ENCODE measurements around the gene ATP2C2.

ATP2C2 gene

DNA sequence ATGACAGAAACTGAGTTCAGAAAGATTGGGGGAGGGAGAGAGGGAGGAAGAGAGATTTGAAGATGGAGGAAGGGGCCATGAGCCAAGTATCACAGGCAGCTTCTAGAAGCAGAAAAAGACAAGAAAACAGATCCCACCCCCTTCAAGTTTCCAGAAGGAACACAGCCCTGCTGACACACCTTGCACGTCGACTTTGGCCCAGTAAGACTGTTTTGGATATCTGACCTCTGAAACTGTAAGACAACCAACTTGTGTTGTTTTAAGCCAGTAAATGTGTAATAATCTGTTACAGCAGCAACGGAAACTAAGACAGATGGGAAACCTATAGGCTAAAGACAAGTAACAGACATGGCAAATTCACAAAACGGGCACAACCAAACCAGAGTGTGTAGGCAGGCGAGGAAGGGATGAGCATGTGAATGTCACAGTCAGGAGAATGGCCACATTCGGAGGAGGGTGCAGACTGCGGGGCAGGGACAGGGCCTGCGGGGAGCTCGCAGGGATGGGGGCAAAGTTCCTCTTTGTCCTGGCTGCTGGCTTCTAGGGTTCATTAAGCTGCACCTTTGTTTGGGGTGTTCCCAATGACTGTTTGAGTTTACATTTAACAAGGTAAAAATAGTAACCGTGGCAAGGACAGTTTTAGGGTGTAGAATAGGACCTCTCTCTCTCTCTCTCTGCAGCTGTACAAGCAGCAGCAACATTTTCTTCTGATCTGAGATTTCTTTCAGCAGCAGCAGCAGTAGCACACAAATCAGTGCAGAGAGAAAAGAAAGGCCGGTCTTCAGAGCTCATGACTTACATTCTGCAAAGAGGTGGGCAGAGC, 18.3 kb upstream of the ATP2C2 start:
- H3K27me3 Mint-ChIP-seq = peaks cover 26% of the 10 kb centered on the region
- no peak for DNase-seq (ENCODE audit: low spot score in 2 of 2)
- H3K27ac Mint-ChIP-seq = no peak overlapping the region
- no peaks in the 10 kb centered on the region for H3K36me3 Mint-ChIP-seq
- no peaks in the 10 kb centered on the region for H3K9me3 Mint-ChIP-seq
- H3K4me1 Mint-ChIP-seq = no peaks in the 10 kb centered on the region
- H3K4me3 Mint-ChIP-seq = no peak overlapping the region
- no peak for ATAC-seq (ENCODE audit: low read depth)

DNA sequence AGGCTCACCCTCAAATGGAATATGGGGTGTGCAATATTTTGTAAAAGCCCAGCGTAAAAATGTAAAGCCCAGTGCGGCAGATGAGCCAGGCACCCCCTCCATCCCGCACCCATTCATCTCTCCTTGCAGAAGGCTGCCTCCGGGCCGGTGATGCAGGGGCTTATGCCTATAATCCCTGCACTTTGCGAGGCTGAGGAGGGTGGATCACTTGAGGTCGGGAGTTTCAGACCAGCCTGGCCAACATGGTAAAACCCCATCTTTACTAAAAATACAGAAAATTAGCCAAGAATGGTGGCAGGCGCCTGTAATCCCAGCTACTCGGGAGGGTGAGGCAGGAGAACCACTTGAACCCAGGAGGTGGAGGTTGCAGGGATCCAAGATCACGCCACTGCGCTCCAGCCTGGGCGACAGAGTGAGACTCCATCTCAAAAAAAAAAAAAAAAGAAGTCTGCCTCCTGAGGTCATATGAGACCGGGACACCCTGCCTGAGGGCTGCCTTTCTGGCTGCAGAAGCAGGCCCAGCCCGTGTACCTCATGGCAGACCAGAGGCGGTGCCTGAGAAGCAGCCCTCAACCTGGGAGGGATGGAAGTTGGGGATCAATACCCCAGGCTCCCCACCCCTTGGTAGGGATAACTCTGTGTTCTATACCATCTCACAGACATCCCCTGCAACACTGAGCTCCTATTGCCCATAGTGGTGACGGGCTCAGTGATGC, 17.5 kb upstream of the ATP2C2 start:
- no peak overlapping the region for H3K4me3 Mint-ChIP-seq
- H3K36me3 Mint-ChIP-seq = no peaks in the 10 kb centered on the region
- no peak for DNase-seq (ENCODE audit: low spot score in 2 of 2)
- no peaks in the 10 kb centered on the region for H3K4me1 Mint-ChIP-seq
- no peak for ATAC-seq (ENCODE audit: low read depth)
- H3K9me3 Mint-ChIP-seq = no peaks in the 10 kb centered on the region
- H3K27me3 Mint-ChIP-seq = peaks cover 27% of the 10 kb centered on the region
- H3K27ac Mint-ChIP-seq = no peak overlapping the region

GRCh38 chr16:84351630-84352029, 16.7 kb upstream of the ATP2C2 start:
- Mint-ChIP-seq H3K9me3 (no peaks in the 10 kb centered on the region), H3K4me1 (no peaks in the 10 kb centered on the region), H3K4me3 (no peak overlapping the region), H3K36me3 (no peaks in the 10 kb centered on the region), H3K27ac (no peak overlapping the region), H3K27me3 (peaks cover 25% of the 10 kb centered on the region)
- DNase-seq (ENCODE audit: low spot score in 2 of 2) (no peak), ATAC-seq (ENCODE audit: low read depth) (no peak)

DNA sequence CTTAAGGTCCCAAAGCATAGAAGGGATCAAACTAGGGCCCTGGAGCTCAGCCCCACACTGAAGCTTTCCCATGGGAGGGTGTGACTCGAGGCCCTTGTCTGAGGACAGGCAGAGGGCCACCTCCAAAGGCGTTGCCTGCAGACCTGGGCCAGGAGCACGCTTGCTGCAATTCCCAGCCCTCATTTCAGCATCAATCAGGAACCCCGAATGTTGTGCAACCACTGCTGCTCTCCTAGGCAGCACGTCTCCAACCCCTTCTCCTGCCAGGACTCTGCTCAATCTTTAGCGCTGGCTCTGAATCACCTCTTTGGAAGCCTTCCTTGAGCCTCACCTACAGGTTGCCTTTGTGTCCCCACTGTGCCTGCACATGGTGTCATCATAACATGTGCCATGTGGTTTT, 14.0 kb upstream of the ATP2C2 start:
- H3K4me1 Mint-ChIP-seq = no peaks in the 10 kb centered on the region
- no peaks in the 10 kb centered on the region for H3K9me3 Mint-ChIP-seq
- ATAC-seq (ENCODE audit: low read depth) (no peak), DNase-seq (ENCODE audit: low spot score in 2 of 2) (no peak)
- no peak overlapping the region for H3K27ac Mint-ChIP-seq
- no peak overlapping the region for H3K4me3 Mint-ChIP-seq
- peaks cover 25% of the 10 kb centered on the region for H3K27me3 Mint-ChIP-seq
- H3K36me3 Mint-ChIP-seq = no peaks in the 10 kb centered on the region

GRCh38 chr16:84355149-84355548, 13.2 kb upstream of the ATP2C2 start:
- Mint-ChIP-seq H3K4me1 (no peaks in the 10 kb centered on the region), H3K27me3 (peaks cover 18% of the 10 kb centered on the region), H3K4me3 (no peak overlapping the region), H3K27ac (no peak overlapping the region), H3K36me3 (no peaks in the 10 kb centered on the region), H3K9me3 (no peaks in the 10 kb centered on the region)
- ATAC-seq (ENCODE audit: low read depth) (no peak), DNase-seq (ENCODE audit: low spot score in 2 of 2) (no peak)

DNA sequence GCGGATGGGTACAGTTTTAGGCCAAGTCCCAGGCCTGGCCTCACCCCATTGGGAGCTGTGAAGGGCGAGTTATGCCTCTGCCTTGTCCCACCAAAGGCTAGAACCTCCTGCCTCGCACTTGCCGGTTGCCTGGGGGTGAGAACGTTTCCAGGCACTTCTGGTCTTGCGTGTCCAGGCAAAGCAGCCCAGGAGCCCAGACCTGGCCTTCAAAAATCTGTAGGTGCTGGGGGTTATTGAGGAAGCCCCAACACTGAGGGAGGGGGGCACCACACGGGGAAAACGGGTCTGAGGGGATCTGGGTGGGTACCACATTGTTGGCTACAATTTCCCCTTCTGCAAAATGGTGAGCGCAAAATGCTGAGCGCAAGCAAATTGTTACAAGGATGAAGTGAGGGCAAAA, 12.2 kb upstream of the ATP2C2 start:
- no peak overlapping the region for H3K4me3 Mint-ChIP-seq
- H3K36me3 Mint-ChIP-seq = no peaks in the 10 kb centered on the region
- H3K27ac Mint-ChIP-seq = no peak overlapping the region
- no peaks in the 10 kb centered on the region for H3K4me1 Mint-ChIP-seq
- peaks cover 18% of the 10 kb centered on the region for H3K27me3 Mint-ChIP-seq
- DNase-seq (ENCODE audit: low spot score in 2 of 2) (no peak), ATAC-seq (ENCODE audit: low read depth) (no peak)
- no peaks in the 10 kb centered on the region for H3K9me3 Mint-ChIP-seq

GRCh38 chr16:84356591-84357116, 11.7 kb upstream of the ATP2C2 start:
- DNase-seq (ENCODE audit: low spot score in 2 of 2) (no peak), ATAC-seq (ENCODE audit: low read depth) (no peak)
- Mint-ChIP-seq H3K27ac (no peak overlapping the region), H3K36me3 (no peaks in the 10 kb centered on the region), H3K4me3 (no peak overlapping the region), H3K9me3 (no peaks in the 10 kb centered on the region), H3K27me3 (peaks cover 18% of the 10 kb centered on the region), H3K4me1 (no peaks in the 10 kb centered on the region)

DNA sequence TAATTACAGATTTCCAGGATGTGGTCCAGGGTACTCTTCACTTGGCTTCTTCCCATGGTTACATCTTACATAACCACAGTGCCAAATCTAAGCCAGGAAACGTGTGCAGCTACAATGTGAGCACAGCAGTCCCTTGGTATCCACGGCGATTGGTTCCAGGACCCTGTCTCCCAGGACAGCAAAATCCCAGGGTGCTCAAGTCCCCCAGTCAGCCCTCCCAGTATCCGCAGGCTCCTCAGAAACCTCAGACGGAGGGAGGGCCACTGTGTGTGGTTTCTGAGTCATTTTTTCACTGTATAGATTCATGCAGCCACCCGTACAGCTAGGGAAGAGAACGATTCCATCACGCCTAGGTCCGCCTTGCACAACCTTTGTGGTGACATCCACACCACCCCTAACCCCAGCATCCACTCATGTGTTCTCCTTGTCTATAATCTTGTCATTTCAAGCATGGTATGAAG, 11.1 kb upstream of the ATP2C2 start:
- no peak for ATAC-seq (ENCODE audit: low read depth)

DNA sequence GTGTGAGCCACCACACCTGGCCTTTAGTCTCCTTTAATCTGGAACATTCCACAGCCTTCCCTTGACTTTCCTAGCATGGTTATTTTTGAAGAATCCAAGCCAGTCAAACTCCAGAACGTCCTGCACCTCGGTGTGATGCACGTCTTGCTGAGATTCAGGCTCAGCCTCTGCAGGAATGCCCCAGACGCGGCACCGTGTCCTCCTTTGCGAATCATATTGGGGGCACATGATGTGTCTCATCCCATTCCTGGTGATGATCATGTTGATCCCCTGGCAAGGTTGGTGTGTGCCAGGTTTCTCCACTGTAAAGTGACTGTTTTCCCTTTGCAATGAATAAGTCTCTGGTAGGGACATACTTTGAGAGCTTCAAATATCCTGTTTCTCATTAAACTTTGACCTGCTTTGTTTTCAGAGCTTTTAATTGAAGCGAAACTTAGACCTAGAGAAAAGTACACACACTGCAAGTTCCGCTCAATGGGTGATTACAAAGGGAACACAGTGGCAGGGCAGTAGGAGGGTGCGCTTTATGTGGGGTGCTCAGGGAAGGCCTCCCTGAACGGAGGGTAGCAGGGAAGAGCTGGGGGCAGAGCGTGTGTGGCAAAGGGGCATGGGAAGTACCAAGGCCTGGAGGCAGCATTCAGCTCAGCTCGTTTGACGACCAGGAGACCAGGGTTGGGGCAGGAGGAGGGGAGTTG, 9.6 kb upstream of the ATP2C2 start:
- no peak for ATAC-seq (ENCODE audit: low read depth)
- Mint-ChIP-seq H3K27ac (no peak overlapping the region), H3K9me3 (no peaks in the 10 kb centered on the region), H3K27me3 (peaks cover 15% of the 10 kb centered on the region), H3K4me3 (no peak overlapping the region), H3K4me1 (no peaks in the 10 kb centered on the region), H3K36me3 (no peaks in the 10 kb centered on the region)
- DNase-seq (ENCODE audit: low spot score in 2 of 2) = no peak

More for the DNA sequence above, 11.1 kb upstream of the ATP2C2 start:
- Mint-ChIP-seq H3K4me1 (no peaks in the 10 kb centered on the region), H3K9me3 (no peaks in the 10 kb centered on the region), H3K36me3 (no peaks in the 10 kb centered on the region), H3K4me3 (no peak overlapping the region), H3K27ac (no peak overlapping the region), H3K27me3 (peaks cover 16% of the 10 kb centered on the region)
- DNase-seq (ENCODE audit: low spot score in 2 of 2) = no peak

DNA sequence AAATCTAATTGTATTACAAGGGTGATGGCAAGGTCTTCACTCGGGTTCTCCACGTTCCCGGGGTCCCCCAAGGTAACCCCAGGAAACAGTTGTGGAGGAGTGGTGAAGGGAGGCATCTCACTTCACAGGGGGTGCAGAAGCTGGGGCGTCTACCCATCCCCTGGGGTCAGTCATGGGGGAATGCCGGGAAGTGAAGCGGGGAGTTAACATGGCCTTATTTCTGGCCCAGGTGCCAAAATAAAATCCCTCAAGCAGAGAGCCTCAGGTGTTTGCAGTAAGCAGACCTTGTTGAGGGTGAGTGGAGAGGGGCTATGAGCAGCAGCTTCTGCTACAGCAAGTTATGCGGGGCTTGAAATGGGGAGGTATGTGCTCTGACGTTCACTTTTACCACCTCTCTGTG, 9.0 kb upstream of the ATP2C2 start:
- Mint-ChIP-seq H3K27ac (no peak overlapping the region), H3K4me1 (no peaks in the 10 kb centered on the region), H3K9me3 (no peaks in the 10 kb centered on the region), H3K27me3 (peaks cover 13% of the 10 kb centered on the region), H3K4me3 (no peak overlapping the region), H3K36me3 (no peaks in the 10 kb centered on the region)
- ATAC-seq (ENCODE audit: low read depth) (no peak), DNase-seq (ENCODE audit: low spot score in 2 of 2) (no peak)

GRCh38 chr16:84360170-84360569, 8.2 kb upstream of the ATP2C2 start:
- DNase-seq (ENCODE audit: low spot score in 2 of 2) (no peak), ATAC-seq (ENCODE audit: low read depth) (no peak)
- H3K27ac Mint-ChIP-seq = no peak overlapping the region

GRCh38 chr16:84360748-84361147, 7.6 kb upstream of the ATP2C2 start:
- H3K9me3 Mint-ChIP-seq = no peaks in the 10 kb centered on the region
- no peak overlapping the region for H3K27ac Mint-ChIP-seq
- DNase-seq (ENCODE audit: low spot score in 2 of 2) (no peak), ATAC-seq (ENCODE audit: low read depth) (no peak)
- no peaks in the 10 kb centered on the region for H3K4me1 Mint-ChIP-seq
- H3K27me3 Mint-ChIP-seq = peaks cover 6% of the 10 kb centered on the region
- no peaks in the 10 kb centered on the region for H3K36me3 Mint-ChIP-seq
- H3K4me3 Mint-ChIP-seq = no peak overlapping the region

More at GRCh38 chr16:84360170-84360569, 8.2 kb upstream of the ATP2C2 start:
- no peaks in the 10 kb centered on the region for H3K9me3 Mint-ChIP-seq
- H3K27me3 Mint-ChIP-seq = peaks cover 7% of the 10 kb centered on the region
- H3K4me3 Mint-ChIP-seq = no peak overlapping the region
- H3K4me1 Mint-ChIP-seq = no peaks in the 10 kb centered on the region
- no peaks in the 10 kb centered on the region for H3K36me3 Mint-ChIP-seq

- no peak for DNase-seq (ENCODE audit: low spot score in 2 of 2)
- no peak overlapping the region for H3K27ac Mint-ChIP-seq
- no peaks in the 10 kb centered on the region for H3K36me3 Mint-ChIP-seq
- ATAC-seq (ENCODE audit: low read depth) = no peak
- no peaks in the 10 kb centered on the region for H3K4me1 Mint-ChIP-seq
- H3K4me3 Mint-ChIP-seq = no peak overlapping the region
- H3K27me3 Mint-ChIP-seq = peaks cover 6% of the 10 kb centered on the region
- no peaks in the 10 kb centered on the region for H3K9me3 Mint-ChIP-seq
These were observed 6.8 kb upstream of the ATP2C2 start for GRCh38 chr16:84361546-84361945.

DNA sequence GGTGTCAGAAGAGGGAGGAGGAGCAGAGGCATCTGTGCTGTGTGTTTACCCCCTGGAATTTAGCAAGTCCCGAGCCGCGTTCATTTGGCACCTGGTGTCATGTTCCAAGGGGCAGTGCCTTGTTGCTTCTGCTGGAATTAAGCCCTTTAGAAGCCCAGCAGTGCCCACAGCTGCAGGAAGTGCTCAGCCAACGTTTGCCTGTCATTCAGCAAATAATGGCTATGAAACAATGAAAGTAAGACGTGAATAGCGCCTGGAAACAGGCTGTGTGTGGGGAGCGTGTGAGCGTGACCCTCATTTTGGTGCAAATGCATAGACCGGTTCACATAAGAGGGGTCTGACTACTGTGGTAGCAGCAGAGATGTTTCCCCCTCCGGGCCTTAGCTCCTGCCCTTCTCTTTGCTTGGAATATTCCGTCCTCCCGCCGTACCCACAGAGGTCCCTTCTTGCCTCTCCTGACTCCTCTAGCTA, 5.8 kb upstream of the ATP2C2 start:
- Mint-ChIP-seq H3K27ac (no peak overlapping the region), H3K27me3 (peaks cover 14% of the 10 kb centered on the region), H3K4me1 (no peaks in the 10 kb centered on the region)

More for the DNA sequence above, 5.8 kb upstream of the ATP2C2 start:
- Mint-ChIP-seq H3K36me3 (no peaks in the 10 kb centered on the region), H3K4me3 (no peak overlapping the region), H3K9me3 (no peaks in the 10 kb centered on the region)
- ATAC-seq (ENCODE audit: low read depth) (no peak), DNase-seq (ENCODE audit: low spot score in 2 of 2) (no peak)
